Gastroesophageal sphincter (tissue), 4 donors: ENCODE results near the gene KIF16B. TPM values are rescaled to one million over a fixed set of nuclear protein-coding genes. Genes with fewer than 3 reads are reported as not detected.

Experiments
- ATAC-seq: fragments of 150-250 bp; one replicate; pipeline ENCODE4 v1.9.1; 2016; ENCODE audit warnings: mild to moderate bottlenecking, moderate library complexity
- H3K27ac ChIP-seq, 4 donors: fragments of 200-600 bp; sonication (generic) in 3 of 4; 1 replicate in 3 of 4; 2 replicates in 1 of 4; pipeline ENCODE4 v1.5.1; 2016 to 2019
- H3K27me3 ChIP-seq: fragments of 200-600 bp; sonication (generic); one replicate; pipeline ENCODE4 v1.5.1; 2019
- H3K36me3 ChIP-seq, 2 donors: fragments of 200-600 bp; sonication (generic); one replicate each; pipeline ENCODE4 v1.5.1; 2019; ENCODE audit warnings: control low read depth in 1 of 2
- H3K4me1 ChIP-seq, 3 donors: fragments of 200-600 bp; sonication (generic); 1 replicate in 2 of 3; 2 replicates in 1 of 3; pipeline ENCODE4 v1.5.1; 2016 to 2019; ENCODE audit warnings: control low read depth in 2 of 3
- H3K4me3 ChIP-seq, 2 donors: fragments of 200-600 bp; sonication (generic); one replicate each; pipeline ENCODE4 v1.5.1; 2019; ENCODE audit warnings: mild to moderate bottlenecking in 1 of 2, moderate library complexity in 1 of 2
- H3K9me3 ChIP-seq, 3 donors: fragments of 200-600 bp; sonication (generic); one replicate each; pipeline ENCODE4 v1.5.1; 2017 to 2019; ENCODE audit warnings: control low read depth in 2 of 3
- EP300 ChIP-seq: sonication (generic); formaldehyde crosslinking; IDR thresholded peaks from one replicate; pipeline ENCODE4 v1.6.1; 2017; ENCODE audit warnings: antibody characterized with exemption, mild to moderate bottlenecking
- POLR2A ChIP-seq, 2 donors: fragments of 450-650 bp; IDR thresholded peaks; one replicate each; pipeline ENCODE4 v1.6.1; 2017; ENCODE audit warnings: antibody characterized with exemption in 2 of 2, mild to moderate bottlenecking in 2 of 2, moderate library complexity in 1 of 2
- POLR2AphosphoS5 ChIP-seq: sonication (generic); formaldehyde crosslinking; IDR thresholded peaks from one replicate; pipeline ENCODE4 v1.6.1; 2017; ENCODE audit warnings: antibody characterized with exemption
- WGBS, 2 donors: methylation state at CpG; one replicate each; pipeline ENCODE4 v1.1.5; 2018; ENCODE audit warnings: low coverage in 1 of 2; 5-methylcytosine and 5-hydroxymethylcytosine counted together
- total RNA-seq, 4 donors: library from RNA; depleted of rRNA; stranded (reverse); fragments of >200 nt; gene quantifications; one replicate each; pipeline ENCODE4 v1.1.0, GENCODE V29; 2016
- TF ChIP-seq, protein P1 (sequence below), 4 experiments: fragments of 200-600 bp in 2 of 4; fragments of 450-650 bp in 2 of 4; sonication (generic) in 1 of 4; IDR thresholded peaks; one replicate each; pipeline ENCODE4 v1.5.1; 2017 to 2019; ENCODE audit warnings: antibody characterized with exemption in 4 of 4, mild to moderate bottlenecking in 2 of 4, moderate library complexity in 2 of 4

KIF16B gene
- total RNA-seq, 4 donors from 2014 or later, result 15.9 to 26.6 (median 22.2) TPM

DNA sequence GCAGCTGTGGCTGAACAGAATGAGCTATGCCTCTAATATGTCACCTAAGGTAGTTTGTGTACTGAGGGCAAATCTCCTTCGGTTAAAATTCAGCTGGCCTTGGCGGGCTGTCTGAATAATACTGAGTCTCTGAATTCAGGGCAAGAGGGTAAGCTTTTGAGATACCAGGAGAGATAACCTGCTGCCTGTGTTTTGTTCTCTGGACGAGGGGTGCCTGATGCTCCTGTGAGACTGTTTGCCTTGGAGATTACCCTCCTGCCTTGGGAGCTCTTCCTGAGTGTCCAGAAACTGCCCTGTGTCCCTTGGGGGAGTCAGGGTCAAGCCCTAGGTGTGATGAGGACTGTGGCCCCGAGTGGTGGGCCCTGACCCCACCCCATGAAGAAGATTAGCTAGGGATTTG, 282.9 kb downstream of the KIF16B start:
- H3K4me3 ChIP-seq, result no peak overlapping the region
- WGBS, 2 donors, result 85% methylated on average over 4 of the region's 4 CpGs; no CpG with 5 or more reads in 1 of the 2 donors
- no peaks in the 10 kb centered on the region for H3K4me1 ChIP-seq
- H3K27me3 ChIP-seq, result no peaks in the 10 kb centered on the region
- H3K9me3 ChIP-seq, result no peaks in the 10 kb centered on the region
- H3K27ac ChIP-seq, result no peak overlapping the region
- peaks cover 0 to 17% of the 10 kb centered on the region in 2 donors for H3K36me3 ChIP-seq
- TF ChIP-seq POLR2A (IDR thresholded peaks at IDR 0.05) (no peak), POLR2AphosphoS5 (no peak), EP300 (no peak)
- TF ChIP-seq, protein P1, sequence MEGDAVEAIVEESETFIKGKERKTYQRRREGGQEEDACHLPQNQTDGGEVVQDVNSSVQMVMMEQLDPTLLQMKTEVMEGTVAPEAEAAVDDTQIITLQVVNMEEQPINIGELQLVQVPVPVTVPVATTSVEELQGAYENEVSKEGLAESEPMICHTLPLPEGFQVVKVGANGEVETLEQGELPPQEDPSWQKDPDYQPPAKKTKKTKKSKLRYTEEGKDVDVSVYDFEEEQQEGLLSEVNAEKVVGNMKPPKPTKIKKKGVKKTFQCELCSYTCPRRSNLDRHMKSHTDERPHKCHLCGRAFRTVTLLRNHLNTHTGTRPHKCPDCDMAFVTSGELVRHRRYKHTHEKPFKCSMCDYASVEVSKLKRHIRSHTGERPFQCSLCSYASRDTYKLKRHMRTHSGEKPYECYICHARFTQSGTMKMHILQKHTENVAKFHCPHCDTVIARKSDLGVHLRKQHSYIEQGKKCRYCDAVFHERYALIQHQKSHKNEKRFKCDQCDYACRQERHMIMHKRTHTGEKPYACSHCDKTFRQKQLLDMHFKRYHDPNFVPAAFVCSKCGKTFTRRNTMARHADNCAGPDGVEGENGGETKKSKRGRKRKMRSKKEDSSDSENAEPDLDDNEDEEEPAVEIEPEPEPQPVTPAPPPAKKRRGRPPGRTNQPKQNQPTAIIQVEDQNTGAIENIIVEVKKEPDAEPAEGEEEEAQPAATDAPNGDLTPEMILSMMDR (IDR thresholded peaks at IDR 0.05), result no peak
- no peak for ATAC-seq

DNA sequence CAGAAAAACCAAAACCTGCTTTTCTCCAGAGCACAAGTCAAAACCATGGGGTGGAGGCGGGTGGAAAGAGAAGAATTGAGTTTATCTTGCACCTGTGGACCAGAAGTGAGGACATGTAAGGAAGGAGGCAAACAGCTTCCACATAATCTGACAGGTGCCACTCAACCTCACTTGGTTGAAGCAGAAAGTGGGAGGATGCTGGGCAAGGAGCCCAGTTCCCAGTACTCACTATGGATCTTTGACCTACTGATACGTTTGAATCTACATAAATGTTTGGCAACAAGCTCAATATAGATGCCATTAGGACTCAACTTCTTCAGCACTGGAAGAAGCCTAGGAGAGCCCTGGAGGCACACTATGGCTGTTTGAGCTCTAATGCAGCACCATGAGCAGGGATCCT, 285.5 kb downstream of the KIF16B start:
- Histone ChIP-seq H3K4me1 (no peaks in the 10 kb centered on the region), H3K36me3 (peaks cover 0 to 29% of the 10 kb centered on the region in 2 donors), H3K27me3 (no peaks in the 10 kb centered on the region), H3K27ac (no peak overlapping the region), H3K4me3 (no peak overlapping the region), H3K9me3 (no peaks in the 10 kb centered on the region)
- WGBS, 2 donors, result 50 to 100% methylated on average over 1 to 2 of the region's 2 CpGs
- TF ChIP-seq, protein P1 (IDR thresholded peaks at IDR 0.05), result no peak
- TF ChIP-seq POLR2A (IDR thresholded peaks at IDR 0.05) (no peak), POLR2AphosphoS5 (no peak), EP300 (no peak)
- no peak for ATAC-seq

DNA sequence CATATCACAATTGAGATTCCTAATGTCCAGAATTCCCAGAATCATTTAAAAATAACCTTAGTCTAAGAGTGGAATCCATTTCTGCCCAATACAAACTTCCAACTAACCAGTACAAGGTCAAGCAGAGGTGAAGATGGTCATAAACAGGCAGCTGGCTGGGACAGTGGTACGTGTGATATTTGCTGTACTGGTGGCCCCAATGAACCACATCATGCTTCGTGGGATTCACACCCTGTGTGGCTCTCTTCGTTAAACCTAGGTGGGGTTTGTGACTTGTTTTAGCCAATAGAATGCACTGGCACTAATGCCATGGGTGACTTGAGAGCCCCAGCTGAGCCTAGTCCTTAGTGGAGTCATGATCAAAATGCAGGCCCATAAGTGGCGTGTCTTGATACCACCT, 286.6 kb downstream of the KIF16B start:
- TF ChIP-seq POLR2AphosphoS5 (no peak), POLR2A (IDR thresholded peaks at IDR 0.05) (no peak), EP300 (no peak)
- TF ChIP-seq, protein P1 (IDR thresholded peaks at IDR 0.05), result no peak

DNA sequence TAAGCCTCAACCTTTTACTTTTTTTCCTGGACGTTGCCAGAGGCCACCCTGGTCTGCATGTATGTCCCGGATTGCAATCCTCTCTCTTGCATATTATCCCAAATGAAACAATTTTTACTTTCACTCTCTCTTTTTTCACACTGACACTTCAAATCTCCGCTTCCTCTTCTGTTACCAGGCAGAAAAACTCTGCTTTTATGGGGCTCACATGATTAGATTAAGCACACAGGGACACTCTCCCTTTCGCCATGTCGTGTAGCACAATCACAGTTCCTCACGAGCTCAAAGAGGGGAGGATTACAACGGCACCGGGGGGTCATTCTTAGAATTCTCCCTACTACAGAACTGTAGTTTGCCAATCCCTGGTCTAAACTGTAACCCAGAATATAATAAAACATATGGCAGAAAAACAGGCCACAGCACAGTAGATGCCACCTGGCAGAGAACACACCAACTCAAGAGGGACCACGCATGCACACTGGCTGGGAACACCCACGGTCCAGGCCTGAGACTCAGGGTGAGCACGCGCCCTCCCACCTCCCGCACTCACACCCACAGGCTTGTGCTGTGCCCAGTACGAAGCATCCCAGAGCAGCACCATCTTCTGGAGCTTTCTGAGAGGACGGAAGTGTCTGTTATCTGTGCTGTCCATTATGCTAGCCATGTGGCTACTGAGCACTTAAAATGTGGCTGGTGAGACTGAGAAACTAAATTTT, 288.7 kb downstream of the KIF16B start:
- Histone ChIP-seq H3K27me3 (no peaks in the 10 kb centered on the region), H3K4me1 (peaks cover 0 to 6% (median 0%) of the 10 kb centered on the region in 3 donors), H3K36me3 (peaks cover 0 to 28% of the 10 kb centered on the region in 2 donors), H3K27ac (no peak overlapping the region), H3K9me3 (no peaks in the 10 kb centered on the region), H3K4me3 (no peak overlapping the region)
- TF ChIP-seq EP300 (no peak), POLR2AphosphoS5 (no peak), POLR2A (IDR thresholded peaks at IDR 0.05) (no peak)
- TF ChIP-seq, protein P1 (IDR thresholded peaks at IDR 0.05), result no peak
- 67 to 83% methylated on average over 3 to 8 of the region's 15 CpGs for WGBS, 2 donors
- ATAC-seq, result no peak

More for the DNA sequence above, 286.6 kb downstream of the KIF16B start:
- Histone ChIP-seq H3K27ac (no peak overlapping the region), H3K4me1 (no peaks in the 10 kb centered on the region), H3K9me3 (no peaks in the 10 kb centered on the region), H3K27me3 (no peaks in the 10 kb centered on the region), H3K36me3 (peaks cover 0 to 35% of the 10 kb centered on the region in 2 donors), H3K4me3 (no peak overlapping the region)
- no peak for ATAC-seq
- 100% methylated on average over 2 to 3 of the region's 4 CpGs for WGBS, 2 donors

DNA sequence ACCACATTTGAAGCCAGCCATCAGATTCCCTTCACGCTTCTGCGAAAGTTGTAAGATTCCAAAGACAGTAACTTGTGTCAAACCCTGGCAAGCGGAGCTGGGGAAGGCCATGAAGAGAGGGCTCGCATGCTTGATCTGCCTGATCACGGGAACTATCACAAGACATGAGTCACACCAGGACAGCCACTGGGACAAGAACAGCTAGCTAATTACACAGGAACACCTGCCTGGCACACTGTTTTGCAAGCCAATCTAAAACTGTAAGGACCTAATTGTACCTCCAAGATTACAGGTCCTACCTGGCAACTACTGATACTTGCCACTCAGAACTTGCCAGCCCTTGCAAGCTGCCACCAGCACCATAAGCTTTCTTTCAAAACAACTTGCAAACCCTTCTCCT, 289.3 kb downstream of the KIF16B start:
- Histone ChIP-seq H3K27me3 (no peaks in the 10 kb centered on the region), H3K36me3 (peaks cover 0 to 25% of the 10 kb centered on the region in 2 donors), H3K4me3 (no peak overlapping the region), H3K27ac (no peak overlapping the region), H3K9me3 (no peaks in the 10 kb centered on the region), H3K4me1 (peaks cover 0 to 6% (median 0%) of the 10 kb centered on the region in 3 donors)
- 87% methylated on average over 3 of the region's 5 CpGs; no CpG with 5 or more reads in 1 of the 2 donors for WGBS, 2 donors
- TF ChIP-seq, protein P1 (IDR thresholded peaks at IDR 0.05), result no peak
- TF ChIP-seq POLR2A (IDR thresholded peaks at IDR 0.05) (no peak), EP300 (no peak), POLR2AphosphoS5 (no peak)
- ATAC-seq, result no peak
